Activated CD4-positive, alpha-beta T cell treated with anti-CD3 and anti-CD28 coated beads for 48 hours (primary cell): ENCODE measurements around the gene DPEP1.

ENCODE experiments used
- DNase-seq: peaks from one replicate; pipeline ENCODE4 v3.0.0-alpha.2; 2020

Gene DPEP1

GRCh38 chr16:89600427-89600826, 13.0 kb upstream of the DPEP1 start:
- DNase-seq, result no peak

- no peak for DNase-seq
These were observed 12.5 kb upstream of the DPEP1 start for GRCh38 chr16:89600956-89601355.

GRCh38 chr16:89601906-89602272, 11.6 kb upstream of the DPEP1 start:
- no peak for DNase-seq

- peak; percentile 78 for DNase-seq
These were observed 11.0 kb upstream of the DPEP1 start for GRCh38 chr16:89602273-89602951.

- DNase-seq, result no peak
These were observed 10.4 kb upstream of the DPEP1 start for GRCh38 chr16:89602952-89603590.

GRCh38 chr16:89604764-89605163, 8.7 kb upstream of the DPEP1 start:
- DNase-seq, result no peak

- no peak for DNase-seq
These were observed 8.1 kb upstream of the DPEP1 start for GRCh38 chr16:89605186-89605970.

GRCh38 chr16:89606006-89606405, 7.4 kb upstream of the DPEP1 start:
- no peak for DNase-seq

GRCh38 chr16:89607453-89607852, 6.0 kb upstream of the DPEP1 start:
- no peak for DNase-seq

- DNase-seq, result no peak
These were observed 5.3 kb upstream of the DPEP1 start for GRCh38 chr16:89607937-89608740.

- DNase-seq, result no peak
These were observed 3.4 kb upstream of the DPEP1 start for GRCh38 chr16:89610108-89610453.

GRCh38 chr16:89612415-89613166, 851 bp upstream of the DPEP1 start:
- no peak for DNase-seq

- no peak for DNase-seq
These were observed 565 bp downstream of the DPEP1 start for GRCh38 chr16:89613954-89614459.

- no peak for DNase-seq
These were observed 1.7 kb downstream of the DPEP1 start for GRCh38 chr16:89615176-89615575.

GRCh38 chr16:89615596-89616090, 2.2 kb downstream of the DPEP1 start:
- DNase-seq, result peak; percentile 31

- DNase-seq, result no peak
These were observed 3.2 kb downstream of the DPEP1 start for GRCh38 chr16:89616623-89617022.

- no peak for DNase-seq
These were observed 3.6 kb downstream of the DPEP1 start for GRCh38 chr16:89617036-89617435.

GRCh38 chr16:89618109-89618998, 4.9 kb downstream of the DPEP1 start:
- no peak for DNase-seq

- DNase-seq, result no peak
These were observed 6.4 kb downstream of the DPEP1 start for GRCh38 chr16:89619840-89620239.

GRCh38 chr16:89620406-89620841, 7.0 kb downstream of the DPEP1 start:
- no peak for DNase-seq

GRCh38 chr16:89621136-89621697, 7.8 kb downstream of the DPEP1 start:
- no peak for DNase-seq
